ENCODE measurements around the gene PWWP2A.

- TF ChIP-seq POLR2A (IDR thresholded peaks at IDR 0.05) (no peak), CTCF (IDR thresholded peaks at IDR 0.05) (no peak)
Measured at GRCh38 chr5:160049099-160049498, 70.2 kb downstream of the PWWP2A start.
